Measurements from ENCODE around the gene SALL1.

Gene SALL1

GRCh38 chr16:51112323-51112722 lies 38.7 kb downstream of the SALL1 start:
- peaks cover 5% of the 10 kb centered on the region; the same call in 1 of the 2 replicates for H3K4me1 ChIP-seq (ENCODE audit: control insufficient read depth, insufficient read depth, low read length)
- no peak for DNase-seq (ENCODE audit: low read depth, low spot score)
- no peaks in the 10 kb centered on the region for H3K36me3 ChIP-seq (ENCODE audit: control insufficient read depth, insufficient read depth, low read length)
- no CpG with 5 or more reads among the region's 3 CpGs for WGBS (ENCODE audit: insufficient coverage, insufficient read length)
- H3K27ac ChIP-seq (ENCODE audit: low read length) = no peak overlapping the region
- peaks cover 5% of the 10 kb centered on the region for H3K27me3 ChIP-seq (ENCODE audit: control insufficient read depth, insufficient read depth, low read length)
- H3K9me3 ChIP-seq (ENCODE audit: control insufficient read depth, insufficient read depth, low read length) = no peaks in the 10 kb centered on the region
- no peak overlapping the region for H3K4me3 ChIP-seq (ENCODE audit: low read length)

- Histone ChIP-seq H3K36me3 (ENCODE audit: control insufficient read depth, insufficient read depth, low read length) (no peaks in the 10 kb centered on the region), H3K27me3 (ENCODE audit: control insufficient read depth, insufficient read depth, low read length) (peaks cover 5% of the 10 kb centered on the region), H3K9me3 (ENCODE audit: control insufficient read depth, insufficient read depth, low read length) (no peaks in the 10 kb centered on the region), H3K27ac (ENCODE audit: low read length) (no peak overlapping the region), H3K4me3 (ENCODE audit: low read length) (no peak overlapping the region), H3K4me1 (ENCODE audit: control insufficient read depth, insufficient read depth, low read length) (peaks cover 5% of the 10 kb centered on the region; the same call in 1 of the 2 replicates)
- WGBS (ENCODE audit: insufficient coverage, insufficient read length) = no CpG with 5 or more reads among the region's 6 CpGs
- DNase-seq (ENCODE audit: low read depth, low spot score) = no peak
Observed at GRCh38 chr16:51111759-51112158, 39.3 kb downstream of the SALL1 start.

- Histone ChIP-seq H3K4me3 (ENCODE audit: low read length) (no peak overlapping the region), H3K27ac (ENCODE audit: low read length) (no peak overlapping the region), H3K9me3 (ENCODE audit: control insufficient read depth, insufficient read depth, low read length) (no peaks in the 10 kb centered on the region), H3K36me3 (ENCODE audit: control insufficient read depth, insufficient read depth, low read length) (no peaks in the 10 kb centered on the region), H3K4me1 (ENCODE audit: control insufficient read depth, insufficient read depth, low read length) (0 out of 2 replicates have a peak, but pooled peaks cover under 1% of the 10 kb centered on the region), H3K27me3 (ENCODE audit: control insufficient read depth, insufficient read depth, low read length) (peaks cover 5% of the 10 kb centered on the region)
- no CpG with 5 or more reads among the region's 3 CpGs for WGBS (ENCODE audit: insufficient coverage, insufficient read length)
- no peak for DNase-seq (ENCODE audit: low read depth, low spot score)
Observed at GRCh38 chr16:51110700-51111157, 40.3 kb downstream of the SALL1 start.

GRCh38 chr16:51109173-51109572 lies 41.9 kb downstream of the SALL1 start:
- no CpG with 5 or more reads among the region's 2 CpGs for WGBS (ENCODE audit: insufficient coverage, insufficient read length)
- Histone ChIP-seq H3K27ac (ENCODE audit: low read length) (no peak overlapping the region), H3K4me1 (ENCODE audit: control insufficient read depth, insufficient read depth, low read length) (no peaks in the 10 kb centered on the region), H3K36me3 (ENCODE audit: control insufficient read depth, insufficient read depth, low read length) (no peaks in the 10 kb centered on the region), H3K27me3 (ENCODE audit: control insufficient read depth, insufficient read depth, low read length) (peaks cover 5% of the 10 kb centered on the region), H3K4me3 (ENCODE audit: low read length) (no peak overlapping the region), H3K9me3 (ENCODE audit: control insufficient read depth, insufficient read depth, low read length) (no peaks in the 10 kb centered on the region)
- no peak for DNase-seq (ENCODE audit: low read depth, low spot score)

GRCh38 chr16:51107742-51108141 lies 43.3 kb downstream of the SALL1 start:
- H3K27me3 ChIP-seq (ENCODE audit: control insufficient read depth, insufficient read depth, low read length) = peaks cover under 1% of the 10 kb centered on the region; the same call in 1 of the 2 replicates
- H3K9me3 ChIP-seq (ENCODE audit: control insufficient read depth, insufficient read depth, low read length) = no peaks in the 10 kb centered on the region
- H3K4me1 ChIP-seq (ENCODE audit: control insufficient read depth, insufficient read depth, low read length) = no peaks in the 10 kb centered on the region
- no peak overlapping the region for H3K4me3 ChIP-seq (ENCODE audit: low read length)
- no peaks in the 10 kb centered on the region for H3K36me3 ChIP-seq (ENCODE audit: control insufficient read depth, insufficient read depth, low read length)
- WGBS (ENCODE audit: insufficient coverage, insufficient read length) = no CpG with 5 or more reads among the region's 2 CpGs
- H3K27ac ChIP-seq (ENCODE audit: low read length) = no peak overlapping the region
- DNase-seq (ENCODE audit: low read depth, low spot score) = no peak

- H3K4me3 ChIP-seq (ENCODE audit: low read length) = no peak overlapping the region
- H3K27ac ChIP-seq (ENCODE audit: low read length) = no peak overlapping the region
- no CpG with 5 or more reads among the region's 2 CpGs for WGBS (ENCODE audit: insufficient coverage, insufficient read length)
- no peak for DNase-seq (ENCODE audit: low read depth, low spot score)
- no peaks in the 10 kb centered on the region for H3K9me3 ChIP-seq (ENCODE audit: control insufficient read depth, insufficient read depth, low read length)
- no peaks in the 10 kb centered on the region for H3K4me1 ChIP-seq (ENCODE audit: control insufficient read depth, insufficient read depth, low read length)
- H3K27me3 ChIP-seq (ENCODE audit: control insufficient read depth, insufficient read depth, low read length) = no peaks in the 10 kb centered on the region
- H3K36me3 ChIP-seq (ENCODE audit: control insufficient read depth, insufficient read depth, low read length) = no peaks in the 10 kb centered on the region
Observed at GRCh38 chr16:51106535-51106934, 44.5 kb downstream of the SALL1 start.

- no peaks in the 10 kb centered on the region for H3K9me3 ChIP-seq (ENCODE audit: control insufficient read depth, insufficient read depth, low read length)
- H3K36me3 ChIP-seq (ENCODE audit: control insufficient read depth, insufficient read depth, low read length) = no peaks in the 10 kb centered on the region
- no peak for DNase-seq (ENCODE audit: low read depth, low spot score)
- no CpG with 5 or more reads among the region's 4 CpGs for WGBS (ENCODE audit: insufficient coverage, insufficient read length)
- H3K27me3 ChIP-seq (ENCODE audit: control insufficient read depth, insufficient read depth, low read length) = no peaks in the 10 kb centered on the region
- no peak overlapping the region for H3K27ac ChIP-seq (ENCODE audit: low read length)
- no peak overlapping the region for H3K4me3 ChIP-seq (ENCODE audit: low read length)
- H3K4me1 ChIP-seq (ENCODE audit: control insufficient read depth, insufficient read depth, low read length) = no peaks in the 10 kb centered on the region
Observed at GRCh38 chr16:51103590-51103989, 47.5 kb downstream of the SALL1 start.

GRCh38 chr16:51097729-51098128 lies 53.3 kb downstream of the SALL1 start:
- DNase-seq (ENCODE audit: low read depth, low spot score) = no peak
- Histone ChIP-seq H3K27me3 (ENCODE audit: control insufficient read depth, insufficient read depth, low read length) (no peaks in the 10 kb centered on the region), H3K4me1 (ENCODE audit: control insufficient read depth, insufficient read depth, low read length) (0 out of 2 replicates have a peak, but pooled peaks cover 2% of the 10 kb centered on the region), H3K4me3 (ENCODE audit: low read length) (no peak overlapping the region), H3K9me3 (ENCODE audit: control insufficient read depth, insufficient read depth, low read length) (no peaks in the 10 kb centered on the region), H3K27ac (ENCODE audit: low read length) (no peak overlapping the region), H3K36me3 (ENCODE audit: control insufficient read depth, insufficient read depth, low read length) (no peaks in the 10 kb centered on the region)
- no CpG with 5 or more reads among the region's 2 CpGs for WGBS (ENCODE audit: insufficient coverage, insufficient read length)

- Histone ChIP-seq H3K36me3 (ENCODE audit: control insufficient read depth, insufficient read depth, low read length) (no peaks in the 10 kb centered on the region), H3K27ac (ENCODE audit: low read length) (no peak overlapping the region), H3K4me1 (ENCODE audit: control insufficient read depth, insufficient read depth, low read length) (0 out of 2 replicates have a peak, but pooled peaks cover 2% of the 10 kb centered on the region), H3K9me3 (ENCODE audit: control insufficient read depth, insufficient read depth, low read length) (no peaks in the 10 kb centered on the region), H3K27me3 (ENCODE audit: control insufficient read depth, insufficient read depth, low read length) (no peaks in the 10 kb centered on the region), H3K4me3 (ENCODE audit: low read length) (no peak overlapping the region)
- no peak for DNase-seq (ENCODE audit: low read depth, low spot score)
- WGBS (ENCODE audit: insufficient coverage, insufficient read length) = no CpG with 5 or more reads among the region's 16 CpGs
Observed at GRCh38 chr16:51095890-51096626, 55.0 kb downstream of the SALL1 start.

- no peaks in the 10 kb centered on the region for H3K27me3 ChIP-seq (ENCODE audit: control insufficient read depth, insufficient read depth, low read length)
- H3K27ac ChIP-seq (ENCODE audit: low read length) = no peak overlapping the region
- no peak overlapping the region for H3K4me3 ChIP-seq (ENCODE audit: low read length)
- 0 out of 2 replicates have a peak, but pooled peaks cover 2% of the 10 kb centered on the region for H3K4me1 ChIP-seq (ENCODE audit: control insufficient read depth, insufficient read depth, low read length)
- no CpG with 5 or more reads among the region's 20 CpGs for WGBS (ENCODE audit: insufficient coverage, insufficient read length)
- H3K36me3 ChIP-seq (ENCODE audit: control insufficient read depth, insufficient read depth, low read length) = no peaks in the 10 kb centered on the region
- DNase-seq (ENCODE audit: low read depth, low spot score) = no peak
- H3K9me3 ChIP-seq (ENCODE audit: control insufficient read depth, insufficient read depth, low read length) = no peaks in the 10 kb centered on the region
Observed at GRCh38 chr16:51095084-51095881, 55.8 kb downstream of the SALL1 start.

All from iPS DF 6.9 (cell line).